GM21526 (cell line): ENCODE measurements around the gene GSTA5.
"Not testable (repeated sequence)": the region's sequence is repeated elsewhere in the genome, so short reads cannot be mapped to it uniquely, and the experiment has no call there.

Experiments
- ATAC-seq: cut with Tn5 transposase; IDR thresholded peaks from one replicate; pipeline ENCODE4 v1.9.1; 2021; ENCODE audit warnings: moderate library complexity; ENCODE audit not compliant: unreplicated experiment, low FRiP score

Gene GSTA5

GRCh38 chr6:52840763-52841585 is at the start of gene GSTA5:
GSTA5 (minus strand) TSS chr6:52840813.
- ATAC-seq, result no peak

DNA sequence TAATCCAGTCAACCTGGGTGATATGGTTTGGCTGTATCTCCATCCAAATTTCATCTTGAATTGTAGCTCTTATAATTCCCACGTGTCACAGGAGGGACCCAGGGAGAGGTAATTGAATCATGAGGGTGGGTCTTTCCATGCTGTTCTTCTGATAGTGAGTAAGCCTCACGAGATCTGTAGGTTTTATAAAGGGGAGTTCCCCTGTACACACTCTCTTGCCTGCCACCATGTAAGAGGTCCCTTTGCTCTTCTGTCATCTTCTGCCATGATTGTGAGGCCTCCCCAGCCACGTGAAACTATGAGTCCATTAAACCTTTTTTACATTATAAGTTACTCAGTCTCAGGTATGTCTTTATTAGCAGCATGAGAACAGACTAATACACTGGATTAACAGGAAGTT is 49.4 kb upstream of the GSTA5 start:
- no peak for ATAC-seq

GRCh38 chr6:52887910-52888524 is 47.4 kb upstream of the GSTA5 start:
- no peak for ATAC-seq

DNA sequence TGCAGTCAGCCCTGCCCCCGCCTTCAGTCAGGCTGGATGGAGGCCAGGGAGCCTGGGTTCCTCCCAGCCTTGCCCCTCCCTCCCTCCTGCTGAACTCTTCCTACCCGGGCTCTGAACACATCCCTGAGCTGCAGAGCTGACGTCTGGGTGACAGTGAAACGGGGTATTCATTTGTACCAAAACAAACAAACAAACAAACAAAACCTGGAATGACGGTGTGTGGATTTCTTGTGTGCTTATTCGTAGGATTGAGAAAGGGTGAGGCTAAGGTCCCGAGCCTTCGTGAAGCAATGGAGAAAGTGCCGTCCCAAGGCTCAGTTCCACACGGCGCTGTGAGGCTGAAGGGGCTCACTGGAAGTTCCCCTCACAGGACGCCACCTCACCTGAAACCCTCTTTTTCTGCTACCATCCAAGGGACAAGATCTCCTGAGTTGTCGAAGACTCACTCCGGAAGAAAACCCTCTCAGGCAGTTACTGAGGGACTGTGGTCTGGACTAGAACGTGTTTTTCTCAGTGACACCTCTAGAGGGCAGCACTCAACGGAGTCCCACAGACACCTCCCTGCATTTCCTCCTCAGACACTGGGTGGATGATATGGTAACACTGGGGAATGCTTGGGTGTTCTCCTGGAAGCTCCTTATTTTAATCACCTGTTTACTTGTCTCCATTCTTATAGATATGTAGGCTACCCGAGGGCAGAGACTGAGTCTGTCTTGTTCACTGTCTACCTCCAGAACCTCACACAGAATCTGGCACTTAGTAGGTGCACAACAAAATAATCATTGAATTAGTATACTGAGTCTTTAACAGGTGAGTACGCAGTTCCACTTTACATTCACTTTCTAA is 41.6 kb upstream of the GSTA5 start:
- ATAC-seq, result peak; percentile 100

GRCh38 chr6:52881662-52881995 is 41.0 kb upstream of the GSTA5 start:
- ATAC-seq, result no peak

- ATAC-seq, result no peak
Observed at GRCh38 chr6:52877786-52878185, 37.2 kb upstream of the GSTA5 start.

GRCh38 chr6:52877168-52877567 is 36.6 kb upstream of the GSTA5 start:
- no peak for ATAC-seq

GRCh38 chr6:52876056-52876787 is 35.6 kb upstream of the GSTA5 start:
- ATAC-seq, result no peak

DNA sequence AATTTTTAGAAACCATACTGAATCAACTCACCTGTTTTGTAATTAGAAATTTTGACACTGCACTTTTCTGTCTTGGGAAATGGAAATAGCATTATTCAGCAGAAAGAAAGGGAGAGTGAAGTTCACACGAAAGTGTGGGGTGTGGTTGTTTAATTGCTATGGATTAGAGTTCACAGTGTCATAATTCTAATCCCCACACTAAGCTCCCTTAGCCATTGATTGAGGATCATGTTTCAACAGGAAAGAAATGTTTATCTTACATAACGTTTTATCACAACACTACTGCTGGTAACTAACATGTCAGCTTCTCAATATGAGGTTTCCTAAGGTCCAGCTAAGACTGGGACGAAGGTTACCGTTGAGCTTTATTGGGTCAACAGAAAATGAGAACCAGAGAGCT is 31.4 kb upstream of the GSTA5 start:
- no peak for ATAC-seq

GRCh38 chr6:52871621-52872020 is 31.0 kb upstream of the GSTA5 start:
- no peak for ATAC-seq

DNA sequence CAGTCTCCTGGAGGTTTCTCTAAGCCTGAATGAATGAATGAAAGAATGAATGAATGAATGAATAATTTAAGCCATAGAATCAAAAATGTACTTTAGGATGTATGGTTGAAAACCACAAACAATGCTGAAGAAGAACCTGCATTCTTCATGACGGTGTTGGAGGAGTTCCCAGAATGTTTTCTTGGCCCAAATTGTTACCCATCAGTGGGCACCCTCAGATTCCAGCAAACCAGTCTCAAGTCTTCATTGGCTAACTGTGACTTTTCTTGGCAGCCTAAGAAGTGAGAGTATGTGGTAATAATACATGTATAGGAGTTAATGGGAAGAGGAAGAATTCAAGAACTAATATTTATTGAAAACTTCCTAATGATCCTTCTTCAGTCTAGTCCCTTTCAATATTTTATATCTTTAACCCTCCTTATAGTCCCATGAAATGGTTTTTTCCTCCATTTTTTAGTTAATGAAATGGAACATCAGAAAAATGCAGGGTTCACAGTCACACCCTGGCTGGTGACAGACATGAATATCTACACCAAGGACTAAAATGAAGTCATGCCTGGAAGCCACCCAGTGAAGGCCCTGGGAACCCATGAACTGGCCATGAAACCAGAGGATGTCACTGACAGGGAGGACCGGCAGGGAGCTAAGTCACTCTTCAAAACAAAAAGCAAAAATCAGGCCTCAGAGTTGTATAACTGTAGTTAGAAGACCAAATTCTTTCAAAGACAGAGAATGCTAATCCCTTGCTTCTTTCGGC is 29.9 kb upstream of the GSTA5 start:
- ATAC-seq, result not testable (repeated sequence)

- not testable (repeated sequence) for ATAC-seq
Observed at GRCh38 chr6:52868899-52869298, 28.3 kb upstream of the GSTA5 start.

- ATAC-seq, result no peak
Observed at GRCh38 chr6:52868240-52868639, 27.6 kb upstream of the GSTA5 start.

DNA sequence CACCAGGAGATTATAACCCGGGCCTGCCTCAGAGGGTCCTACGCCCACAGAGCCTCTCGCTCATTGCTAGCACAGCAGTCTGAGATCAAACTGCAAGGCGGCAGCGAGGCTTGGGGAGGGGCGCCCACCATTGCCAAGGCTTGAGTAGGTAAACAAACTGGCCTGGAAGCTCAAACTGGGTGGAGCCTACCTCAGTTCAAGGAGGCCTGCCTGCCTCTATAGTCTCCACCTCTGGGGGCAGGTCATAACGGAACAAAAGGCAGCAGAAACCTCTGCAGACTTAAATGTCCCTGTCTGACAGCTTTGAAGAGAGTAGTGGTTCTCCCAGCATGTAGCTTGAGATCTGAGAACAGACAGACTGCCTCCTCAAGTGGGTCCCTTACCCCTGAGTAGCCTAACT is 20.5 kb upstream of the GSTA5 start:
- not testable (repeated sequence) for ATAC-seq

GRCh38 chr6:52858416-52858815 is 17.8 kb upstream of the GSTA5 start:
- ATAC-seq, result no peak

GRCh38 chr6:52856137-52856536 is 15.5 kb upstream of the GSTA5 start:
- not testable (repeated sequence) for ATAC-seq

- no peak for ATAC-seq
Observed at GRCh38 chr6:52849137-52849536, 8.5 kb upstream of the GSTA5 start.

GRCh38 chr6:52846002-52846401 is 5.4 kb upstream of the GSTA5 start:
- ATAC-seq, result no peak

DNA sequence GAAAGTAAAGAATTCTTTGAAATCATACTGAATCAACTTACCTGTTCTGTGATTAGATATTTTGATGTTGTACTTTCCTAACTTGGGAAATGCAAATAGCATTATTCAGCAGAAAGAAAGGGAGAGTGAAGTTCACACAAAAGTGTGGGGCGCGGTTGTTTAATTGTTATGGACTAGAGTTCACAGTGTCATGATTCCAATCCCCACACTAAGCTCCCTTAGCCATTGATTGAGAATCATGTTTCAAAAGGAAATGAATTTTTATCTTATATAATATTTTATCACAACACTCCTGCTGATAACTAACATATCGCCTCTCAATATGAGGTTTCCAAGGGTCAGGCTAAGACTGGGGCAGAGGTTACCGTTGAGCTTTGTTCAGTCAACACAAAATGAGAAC is 3.0 kb upstream of the GSTA5 start:
- ATAC-seq, result no peak
